ENCODE data around the gene DSCAML1.

Gene DSCAML1

GRCh38 chr11:117646411-117646810 lies 150.6 kb downstream of the DSCAML1 start:
- H3K23ac ChIP-seq (ENCODE audit: low read length): no peak overlapping the region
- H2BK120ac ChIP-seq (ENCODE audit: insufficient read depth, low read length, poor library complexity): no peak overlapping the region
- H4K91ac ChIP-seq (ENCODE audit: low read depth, low read length): no peak overlapping the region
- no peak overlapping the region for H3K27ac ChIP-seq (ENCODE audit: low read depth, low read length)
- no peaks in the 10 kb centered on the region for H3K27me3 ChIP-seq (ENCODE audit: insufficient read depth, low read length)
- H3K79me1 ChIP-seq (ENCODE audit: low read length): no peaks in the 10 kb centered on the region
- H2AFZ ChIP-seq (ENCODE audit: insufficient read depth, low read length, poor library complexity): no peak overlapping the region
- no peak overlapping the region for H2AK5ac ChIP-seq (ENCODE audit: low read length)
- no peaks in the 10 kb centered on the region for H3K9me3 ChIP-seq (ENCODE audit: insufficient read depth, low read depth, low read length)
- WGBS (ENCODE audit: extremely low coverage, insufficient coverage, insufficient read length): no CpG with 5 or more reads among the region's 6 CpGs
- no peak overlapping the region for H3K4me2 ChIP-seq (ENCODE audit: low read length)
- H3K36me3 ChIP-seq (ENCODE audit: control insufficient read depth in 1 of 2, insufficient read depth in 2 of 2, low read length in 2 of 2): no peaks in the 10 kb centered on the region
- H4K12ac ChIP-seq (ENCODE audit: low read depth, low read length): no peak overlapping the region
- no peak overlapping the region for H4K8ac ChIP-seq (ENCODE audit: low read depth, low read length)
- DNase-seq: no peak
- no peak overlapping the region for H3K4me3 ChIP-seq (ENCODE audit: low read depth, low read length)
- no peak overlapping the region for H2BK12ac ChIP-seq (ENCODE audit: low read length)
- H3K14ac ChIP-seq (ENCODE audit: low read length): no peak overlapping the region
- no peak overlapping the region for H3K18ac ChIP-seq (ENCODE audit: low read length)
- H3K79me2 ChIP-seq (ENCODE audit: control insufficient read depth, insufficient read depth, low read length, poor library complexity): no peaks in the 10 kb centered on the region
- H3K9ac ChIP-seq (ENCODE audit: low read length): no peak overlapping the region
- no peaks in the 10 kb centered on the region for H3K4me1 ChIP-seq (ENCODE audit: control insufficient read depth in 1 of 2, insufficient read depth in 2 of 2, low read length in 2 of 2)
- H3K4ac ChIP-seq (ENCODE audit: low read depth, low read length): no peak overlapping the region
- H2BK5ac ChIP-seq (ENCODE audit: low read depth, low read length, poor library complexity): no peak overlapping the region

- no peak for DNase-seq
- WGBS (ENCODE audit: extremely low coverage, insufficient coverage, insufficient read length): no CpG with 5 or more reads among the region's 26 CpGs
Measured at GRCh38 chr11:117644403-117645155, 152.4 kb downstream of the DSCAML1 start.

DNA sequence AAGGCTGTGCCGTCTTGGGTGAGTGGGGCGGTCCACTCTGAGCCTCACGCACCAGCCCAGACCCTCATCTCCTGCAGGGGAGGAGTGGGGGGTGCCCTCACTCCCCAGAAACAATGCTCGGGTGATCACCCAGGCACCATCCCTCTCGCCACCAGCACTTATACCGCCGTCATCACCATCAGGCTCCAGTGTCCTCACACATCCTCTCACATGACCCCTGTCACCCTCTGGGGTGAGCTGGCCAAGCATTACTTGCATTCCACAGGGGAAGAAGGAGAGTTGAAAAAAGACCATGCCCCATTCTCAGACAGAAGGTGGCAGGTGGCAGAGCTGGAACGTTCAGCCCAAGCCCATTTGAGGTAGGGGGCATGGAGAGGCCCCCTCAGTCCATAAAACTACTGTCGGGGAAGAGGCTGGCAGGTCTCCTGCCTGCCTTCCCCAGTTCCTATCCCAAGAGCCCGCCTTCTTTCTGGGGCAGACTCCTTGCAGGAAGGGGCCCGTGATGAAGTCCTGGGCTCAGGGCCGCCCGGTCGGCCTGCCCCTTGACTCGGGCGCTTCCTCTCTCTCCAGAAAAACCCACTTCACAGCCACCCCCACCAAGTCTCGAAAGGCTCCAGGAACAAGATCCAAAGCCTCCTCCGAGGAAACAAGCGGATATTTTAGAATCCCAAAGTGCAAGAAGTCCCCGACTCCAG lies 153.3 kb downstream of the DSCAML1 start:
- Histone ChIP-seq H3K4me1 (ENCODE audit: control insufficient read depth in 1 of 2, insufficient read depth in 2 of 2, low read length in 2 of 2) (no peaks in the 10 kb centered on the region), H2BK5ac (ENCODE audit: low read depth, low read length, poor library complexity) (no peak overlapping the region), H3K14ac (ENCODE audit: low read length) (no peak overlapping the region), H3K36me3 (ENCODE audit: control insufficient read depth in 1 of 2, insufficient read depth in 2 of 2, low read length in 2 of 2) (no peaks in the 10 kb centered on the region), H3K4me2 (ENCODE audit: low read length) (no peak overlapping the region), H3K9me3 (ENCODE audit: insufficient read depth, low read depth, low read length) (no peaks in the 10 kb centered on the region), H3K18ac (ENCODE audit: low read length) (no peak overlapping the region), H4K12ac (ENCODE audit: low read depth, low read length) (no peak overlapping the region), H3K27ac (ENCODE audit: low read depth, low read length) (no peak overlapping the region), H2AFZ (ENCODE audit: insufficient read depth, low read length, poor library complexity) (no peak overlapping the region), H3K79me1 (ENCODE audit: low read length) (no peaks in the 10 kb centered on the region), H2AK5ac (ENCODE audit: low read length) (no peak overlapping the region), H3K27me3 (ENCODE audit: insufficient read depth, low read length) (no peaks in the 10 kb centered on the region), H3K4ac (ENCODE audit: low read depth, low read length) (no peak overlapping the region), H4K91ac (ENCODE audit: low read depth, low read length) (no peak overlapping the region), H3K4me3 (ENCODE audit: low read depth, low read length) (no peak overlapping the region), H4K8ac (ENCODE audit: low read depth, low read length) (no peak overlapping the region), H3K9ac (ENCODE audit: low read length) (no peak overlapping the region), H3K79me2 (ENCODE audit: control insufficient read depth, insufficient read depth, low read length, poor library complexity) (no peaks in the 10 kb centered on the region), H2BK12ac (ENCODE audit: low read length) (no peak overlapping the region), H3K23ac (ENCODE audit: low read length) (no peak overlapping the region), H2BK120ac (ENCODE audit: insufficient read depth, low read length, poor library complexity) (no peak overlapping the region)
- no CpG with 5 or more reads among the region's 20 CpGs for WGBS (ENCODE audit: extremely low coverage, insufficient coverage, insufficient read length)
- no peak for DNase-seq

More at GRCh38 chr11:117644403-117645155, 152.4 kb downstream of the DSCAML1 start:
- H2BK12ac ChIP-seq (ENCODE audit: low read length): no peak overlapping the region
- no peaks in the 10 kb centered on the region for H3K27me3 ChIP-seq (ENCODE audit: insufficient read depth, low read length)
- H3K14ac ChIP-seq (ENCODE audit: low read length): no peak overlapping the region
- H2AK5ac ChIP-seq (ENCODE audit: low read length): no peak overlapping the region
- no peaks in the 10 kb centered on the region for H3K79me1 ChIP-seq (ENCODE audit: low read length)
- H2AFZ ChIP-seq (ENCODE audit: insufficient read depth, low read length, poor library complexity): no peak overlapping the region
- H3K79me2 ChIP-seq (ENCODE audit: control insufficient read depth, insufficient read depth, low read length, poor library complexity): no peaks in the 10 kb centered on the region
- H3K4ac ChIP-seq (ENCODE audit: low read depth, low read length): no peak overlapping the region
- H3K23ac ChIP-seq (ENCODE audit: low read length): no peak overlapping the region
- H3K36me3 ChIP-seq (ENCODE audit: control insufficient read depth in 1 of 2, insufficient read depth in 2 of 2, low read length in 2 of 2): no peaks in the 10 kb centered on the region
- H3K4me3 ChIP-seq (ENCODE audit: low read depth, low read length): no peak overlapping the region
- no peak overlapping the region for H2BK5ac ChIP-seq (ENCODE audit: low read depth, low read length, poor library complexity)
- H3K4me1 ChIP-seq (ENCODE audit: control insufficient read depth in 1 of 2, insufficient read depth in 2 of 2, low read length in 2 of 2): no peaks in the 10 kb centered on the region
- no peak overlapping the region for H2BK120ac ChIP-seq (ENCODE audit: insufficient read depth, low read length, poor library complexity)
- no peaks in the 10 kb centered on the region for H3K9me3 ChIP-seq (ENCODE audit: insufficient read depth, low read depth, low read length)
- no peak overlapping the region for H3K18ac ChIP-seq (ENCODE audit: low read length)
- H4K8ac ChIP-seq (ENCODE audit: low read depth, low read length): no peak overlapping the region
- no peak overlapping the region for H3K27ac ChIP-seq (ENCODE audit: low read depth, low read length)
- no peak overlapping the region for H3K4me2 ChIP-seq (ENCODE audit: low read length)
- no peak overlapping the region for H4K12ac ChIP-seq (ENCODE audit: low read depth, low read length)
- H3K9ac ChIP-seq (ENCODE audit: low read length): no peak overlapping the region
- H4K91ac ChIP-seq (ENCODE audit: low read depth, low read length): no peak overlapping the region

DNA sequence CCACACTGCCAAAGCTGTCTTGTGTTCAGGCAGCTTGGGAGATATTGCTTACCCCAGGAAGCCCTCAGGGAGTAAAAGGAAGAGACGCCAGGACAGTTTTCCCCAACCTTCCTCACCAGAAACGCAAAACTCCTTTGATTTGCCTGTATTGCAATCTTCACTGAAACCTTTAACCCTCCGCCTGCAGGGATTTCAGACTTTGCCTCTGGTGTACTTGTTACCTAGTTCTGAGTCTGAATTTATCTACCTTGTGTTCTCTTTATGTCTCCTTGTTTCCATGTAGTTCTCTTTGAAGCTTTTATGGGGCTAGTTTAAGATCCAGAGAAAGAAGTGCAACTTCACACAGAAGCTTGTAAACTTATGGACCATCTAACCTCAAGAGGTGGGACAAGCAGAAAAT lies 154.2 kb downstream of the DSCAML1 start:
- H3K36me3 ChIP-seq (ENCODE audit: control insufficient read depth in 1 of 2, insufficient read depth in 2 of 2, low read length in 2 of 2): no peaks in the 10 kb centered on the region
- H2AFZ ChIP-seq (ENCODE audit: insufficient read depth, low read length, poor library complexity): no peak overlapping the region
- H4K8ac ChIP-seq (ENCODE audit: low read depth, low read length): no peak overlapping the region
- H4K12ac ChIP-seq (ENCODE audit: low read depth, low read length): no peak overlapping the region
- no peak overlapping the region for H3K18ac ChIP-seq (ENCODE audit: low read length)
- H3K27ac ChIP-seq (ENCODE audit: low read depth, low read length): no peak overlapping the region
- H3K4me2 ChIP-seq (ENCODE audit: low read length): no peak overlapping the region
- H2AK5ac ChIP-seq (ENCODE audit: low read length): no peak overlapping the region
- H3K23ac ChIP-seq (ENCODE audit: low read length): no peak overlapping the region
- no peaks in the 10 kb centered on the region for H3K79me1 ChIP-seq (ENCODE audit: low read length)
- no CpG with 5 or more reads among the region's 3 CpGs for WGBS (ENCODE audit: extremely low coverage, insufficient coverage, insufficient read length)
- no peak overlapping the region for H3K4me3 ChIP-seq (ENCODE audit: low read depth, low read length)
- H4K91ac ChIP-seq (ENCODE audit: low read depth, low read length): no peak overlapping the region
- no peaks in the 10 kb centered on the region for H3K9me3 ChIP-seq (ENCODE audit: insufficient read depth, low read depth, low read length)
- no peak overlapping the region for H2BK5ac ChIP-seq (ENCODE audit: low read depth, low read length, poor library complexity)
- no peaks in the 10 kb centered on the region for H3K27me3 ChIP-seq (ENCODE audit: insufficient read depth, low read length)
- H3K9ac ChIP-seq (ENCODE audit: low read length): no peak overlapping the region
- H3K14ac ChIP-seq (ENCODE audit: low read length): no peak overlapping the region
- no peaks in the 10 kb centered on the region for H3K79me2 ChIP-seq (ENCODE audit: control insufficient read depth, insufficient read depth, low read length, poor library complexity)
- H2BK12ac ChIP-seq (ENCODE audit: low read length): no peak overlapping the region
- H2BK120ac ChIP-seq (ENCODE audit: insufficient read depth, low read length, poor library complexity): no peak overlapping the region
- DNase-seq: no peak
- H3K4ac ChIP-seq (ENCODE audit: low read depth, low read length): no peak overlapping the region
- H3K4me1 ChIP-seq (ENCODE audit: control insufficient read depth in 1 of 2, insufficient read depth in 2 of 2, low read length in 2 of 2): no peaks in the 10 kb centered on the region
